NCI-H2081 (cell line): ENCODE data around the gene CEND1.

Source experiments
- DNase-seq, 2 experiments: peaks; one replicate each; lab custom pipeline; 2025; lab: John Stamatoyannopoulos, UW

Gene CEND1

GRCh38 chr11:789943-790342, at the start of gene CEND1:
Gene CEND1, minus strand, starts transcription at chr11:790090. Its CDS starts 1,514 bp downstream, at chr11:788576.
- DNase-seq = peak in 1 of 2 experiments; percentile 14

GRCh38 chr11:839280-839623, 49.4 kb upstream of the CEND1 start:
- no peak for DNase-seq

GRCh38 chr11:838441-839279, 48.8 kb upstream of the CEND1 start:
- DNase-seq = no peak

- no peak for DNase-seq
Observed at GRCh38 chr11:837990-838307, 48.1 kb upstream of the CEND1 start.

- no peak for DNase-seq
Observed at GRCh38 chr11:837189-837989, 47.5 kb upstream of the CEND1 start.

GRCh38 chr11:836700-837099, 46.8 kb upstream of the CEND1 start:
- no peak for DNase-seq

- DNase-seq = no peak
Observed at GRCh38 chr11:836274-836673, 46.4 kb upstream of the CEND1 start.

GRCh38 chr11:834371-835316, 44.8 kb upstream of the CEND1 start:
- DNase-seq = no peak

- DNase-seq = no peak
Observed at GRCh38 chr11:833849-834311, 44.0 kb upstream of the CEND1 start.

GRCh38 chr11:833114-833791, 43.4 kb upstream of the CEND1 start:
- DNase-seq = no peak

- DNase-seq = peak; percentile 36 to 47
Observed at GRCh38 chr11:832529-833113, 42.7 kb upstream of the CEND1 start, which contains the start of gene CD151. Gene CD151, plus strand, starts transcription at chr11:832952. Its CDS starts 3,118 bp downstream, at chr11:836070.

GRCh38 chr11:831961-832528, 42.2 kb upstream of the CEND1 start:
- no peak for DNase-seq

- no peak for DNase-seq
Observed at GRCh38 chr11:831118-831864, 41.4 kb upstream of the CEND1 start.

GRCh38 chr11:830295-831117, 40.6 kb upstream of the CEND1 start:
- peak; percentile 75 to 76 for DNase-seq

- DNase-seq = no peak
Observed at GRCh38 chr11:829847-830294, 40.0 kb upstream of the CEND1 start.

GRCh38 chr11:829176-829846, 39.4 kb upstream of the CEND1 start:
- no peak for DNase-seq

GRCh38 chr11:828506-829175, 38.8 kb upstream of the CEND1 start:
- DNase-seq = no peak

- no peak for DNase-seq
Observed at GRCh38 chr11:827897-828192, 38.0 kb upstream of the CEND1 start, which contains the start of gene CRACR2B. Gene CRACR2B, plus strand, starts transcription at chr11:827919. Its CDS starts 689 bp downstream, at chr11:828608.
